Keratinocyte (primary cell): Measurements from ENCODE around the gene PCDHA12. TPM values are rescaled to one million over a fixed set of nuclear protein-coding genes. Genes with fewer than 3 reads are reported as not detected.

ENCODE experiments used
- DNase-seq: peaks from one replicate; pipeline ENCODE4 v3.0.0-alpha.2; 2011; ENCODE audit warnings: low read depth, missing footprints, low spot score
- FAIRE-seq: peaks from 2 replicates; lab custom pipeline; 2011; peaks lifted over from hg19 to GRCh38; lab: Jason Lieb, UNC
- H2AFZ ChIP-seq: 2 replicates; pipeline ENCODE4 v1.6.0; 2012; ENCODE audit warnings: low read length, control low read depth, inconsistent platforms; ENCODE audit not compliant: control insufficient read depth
- H3K27ac ChIP-seq: 2 replicates; pipeline ENCODE4 v1.5.1; 2011; ENCODE audit warnings: low read length; ENCODE audit not compliant: control insufficient read depth, insufficient read depth
- H3K27me3 ChIP-seq: 3 replicates; pipeline ENCODE4 v1.6.0; 2011; ENCODE audit warnings: low read length; ENCODE audit not compliant: control insufficient read depth, insufficient read depth; ENCODE audit errors: extremely low read depth
- H3K36me3 ChIP-seq, 2 experiments: 2 replicates in 1 of 2; 3 replicates in 1 of 2; pipeline ENCODE4 v1.5.1; 2011; ENCODE audit warnings: low read length in 2 of 2, mild to moderate bottlenecking in 1 of 2; ENCODE audit not compliant: control insufficient read depth in 2 of 2, insufficient read depth in 2 of 2; ENCODE audit errors: extremely low read depth in 1 of 2
- H3K4me1 ChIP-seq: 3 replicates; pipeline ENCODE4 v1.5.1; 2011; ENCODE audit warnings: low read length; ENCODE audit not compliant: control insufficient read depth, insufficient read depth; ENCODE audit errors: extremely low read depth
- H3K4me2 ChIP-seq: 3 replicates; pipeline ENCODE4 v1.6.0; 2011; ENCODE audit warnings: low read depth, low read length; ENCODE audit not compliant: control insufficient read depth, insufficient read depth; ENCODE audit errors: extremely low read depth
- H3K4me3 ChIP-seq, 3 experiments: fragments of 200-600 bp in 1 of 3; sonication (generic) in 1 of 3; 2 replicates in 2 of 3; 3 replicates in 1 of 3; pipeline ENCODE4 v1.5.1; 2011 to 2016; ENCODE audit warnings: low read length in 3 of 3, mild to moderate bottlenecking in 3 of 3, control low read depth in 2 of 3, inconsistent platforms in 1 of 3, low read depth in 1 of 3, mixed read lengths in 1 of 3, mixed run types in 1 of 3, moderate library complexity in 1 of 3; ENCODE audit not compliant: control insufficient read depth in 2 of 3, insufficient read depth in 2 of 3; ENCODE audit errors: extremely low read depth in 1 of 3
- H3K79me2 ChIP-seq: 2 replicates; pipeline ENCODE4 v1.6.0; 2012; ENCODE audit warnings: low read length; ENCODE audit not compliant: control insufficient read depth, insufficient read depth
- H3K9ac ChIP-seq: 3 replicates; pipeline ENCODE4 v1.6.0; 2011; ENCODE audit warnings: low read length; ENCODE audit not compliant: control insufficient read depth, insufficient read depth; ENCODE audit errors: extremely low read depth
- H3K9me1 ChIP-seq: 3 replicates; pipeline ENCODE4 v1.6.0; 2011; ENCODE audit warnings: low read length; ENCODE audit not compliant: control insufficient read depth, insufficient read depth; ENCODE audit errors: extremely low read depth
- H3K9me3 ChIP-seq: 2 replicates; pipeline ENCODE4 v1.5.1; 2012; ENCODE audit warnings: low read depth, low read length; ENCODE audit not compliant: control insufficient read depth
- H4K20me1 ChIP-seq: 3 replicates; pipeline ENCODE4 v1.6.0; 2011; ENCODE audit warnings: low read length; ENCODE audit not compliant: control insufficient read depth, insufficient read depth; ENCODE audit errors: extremely low read depth
- EZH2 ChIP-seq: IDR thresholded peaks from one replicate; pipeline ENCODE4 v1.6.1; 2012; ENCODE audit warnings: inconsistent platforms, mild to moderate bottlenecking, low read length, moderate library complexity
- dilution Hi-C: fragments of 300-500 bp; cut with MboI; formaldehyde crosslinking; loops from one replicate; pipeline ENCODE4 v1.7.0; 2020; ENCODE audit warnings: low sequenced_read_pairs; ENCODE audit not compliant: extremely low pct_ligation_motif_present
- polyA plus RNA-seq, 5 experiments: library from polyadenylated mRNA; depleted of rRNA in 3 of 5; stranded (reverse) in 3 of 5; stranded (forward) in 1 of 5; unstranded in 1 of 5; fragments of >200 nt; gene quantifications; 1 replicate in 1 of 5; 2 replicates in 3 of 5; 3 replicates in 1 of 5; pipeline versions ENCODE4 v1.2.1 to v1.2.3, GENCODE V29; 2011 to 2012; ENCODE audit warnings: missing spikeins in 2 of 5, low read depth in 1 of 5, low replicate concordance in 1 of 5
- TF ChIP-seq, protein P1 (sequence below), 3 experiments: IDR thresholded peaks in 1 of 3; conservative IDR thresholded peaks in 1 of 3; optimal IDR thresholded peaks in 1 of 3; 2 replicates in 2 of 3; 3 replicates in 1 of 3; pipeline versions ENCODE3 to v1.5.1; 2011; ENCODE audit warnings: low read length in 3 of 3, mild to moderate bottlenecking in 3 of 3, moderate library complexity in 2 of 3, control low read depth in 1 of 3, inconsistent platforms in 1 of 3; ENCODE audit not compliant: insufficient read depth in 2 of 3; ENCODE audit errors: extremely low read depth in 1 of 3

Gene PCDHA12
- polyA plus RNA-seq, 1 donor (not counting 4 experiments of a cell fraction or from before 2014, with no cell fraction given), result 0.04 TPM

DNA sequence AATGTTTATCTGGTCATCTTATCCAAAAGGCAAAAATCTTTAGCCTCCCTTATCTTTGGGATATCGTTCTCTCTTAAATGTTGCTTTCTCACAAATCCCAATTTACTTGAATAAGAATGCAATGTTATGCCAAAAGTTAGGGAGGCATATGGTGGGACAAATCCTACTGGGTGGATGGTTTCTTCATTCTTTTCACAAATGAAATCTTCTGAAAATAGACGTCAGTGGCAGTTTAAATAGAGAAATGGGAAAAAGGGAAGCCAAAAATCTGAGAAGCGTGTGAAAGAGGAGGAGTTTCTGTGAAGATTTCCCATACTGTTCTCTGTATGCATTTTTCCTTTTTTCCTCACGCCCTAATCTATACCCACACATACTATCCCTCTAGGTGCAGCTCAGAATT lies 48.5 kb downstream of the PCDHA12 start:
- Histone ChIP-seq H3K4me3 (no peak overlapping the region), H3K4me1 (peaks cover 3% of the 10 kb centered on the region), H3K27me3 (peaks cover 25% of the 10 kb centered on the region), H3K9ac (no peak overlapping the region), H3K9me1 (no peaks in the 10 kb centered on the region), H4K20me1 (no peaks in the 10 kb centered on the region), H3K79me2 (no peaks in the 10 kb centered on the region), H2AFZ (no peak overlapping the region), H3K36me3 (no peaks in the 10 kb centered on the region), H3K27ac (no peak overlapping the region), H3K9me3 (peaks cover 6% of the 10 kb centered on the region), H3K4me2 (no peak overlapping the region)
- FAIRE-seq, result no peak
- TF ChIP-seq, protein P1, sequence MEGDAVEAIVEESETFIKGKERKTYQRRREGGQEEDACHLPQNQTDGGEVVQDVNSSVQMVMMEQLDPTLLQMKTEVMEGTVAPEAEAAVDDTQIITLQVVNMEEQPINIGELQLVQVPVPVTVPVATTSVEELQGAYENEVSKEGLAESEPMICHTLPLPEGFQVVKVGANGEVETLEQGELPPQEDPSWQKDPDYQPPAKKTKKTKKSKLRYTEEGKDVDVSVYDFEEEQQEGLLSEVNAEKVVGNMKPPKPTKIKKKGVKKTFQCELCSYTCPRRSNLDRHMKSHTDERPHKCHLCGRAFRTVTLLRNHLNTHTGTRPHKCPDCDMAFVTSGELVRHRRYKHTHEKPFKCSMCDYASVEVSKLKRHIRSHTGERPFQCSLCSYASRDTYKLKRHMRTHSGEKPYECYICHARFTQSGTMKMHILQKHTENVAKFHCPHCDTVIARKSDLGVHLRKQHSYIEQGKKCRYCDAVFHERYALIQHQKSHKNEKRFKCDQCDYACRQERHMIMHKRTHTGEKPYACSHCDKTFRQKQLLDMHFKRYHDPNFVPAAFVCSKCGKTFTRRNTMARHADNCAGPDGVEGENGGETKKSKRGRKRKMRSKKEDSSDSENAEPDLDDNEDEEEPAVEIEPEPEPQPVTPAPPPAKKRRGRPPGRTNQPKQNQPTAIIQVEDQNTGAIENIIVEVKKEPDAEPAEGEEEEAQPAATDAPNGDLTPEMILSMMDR (optimal IDR thresholded peaks at IDR 0.05 in 1 of 3, IDR thresholded peaks at IDR 0.05 in 1 of 3, conservative IDR thresholded peaks at IDR 0.05 in 1 of 3; ENCODE audit: extremely low read depth in 1 of 3, insufficient read depth in 2 of 3, low read length in 3 of 3), result no peak
- TF ChIP-seq EZH2, result no peak
- DNase-seq, result no peak
- dilution Hi-C loops, result no loop called here

DNA sequence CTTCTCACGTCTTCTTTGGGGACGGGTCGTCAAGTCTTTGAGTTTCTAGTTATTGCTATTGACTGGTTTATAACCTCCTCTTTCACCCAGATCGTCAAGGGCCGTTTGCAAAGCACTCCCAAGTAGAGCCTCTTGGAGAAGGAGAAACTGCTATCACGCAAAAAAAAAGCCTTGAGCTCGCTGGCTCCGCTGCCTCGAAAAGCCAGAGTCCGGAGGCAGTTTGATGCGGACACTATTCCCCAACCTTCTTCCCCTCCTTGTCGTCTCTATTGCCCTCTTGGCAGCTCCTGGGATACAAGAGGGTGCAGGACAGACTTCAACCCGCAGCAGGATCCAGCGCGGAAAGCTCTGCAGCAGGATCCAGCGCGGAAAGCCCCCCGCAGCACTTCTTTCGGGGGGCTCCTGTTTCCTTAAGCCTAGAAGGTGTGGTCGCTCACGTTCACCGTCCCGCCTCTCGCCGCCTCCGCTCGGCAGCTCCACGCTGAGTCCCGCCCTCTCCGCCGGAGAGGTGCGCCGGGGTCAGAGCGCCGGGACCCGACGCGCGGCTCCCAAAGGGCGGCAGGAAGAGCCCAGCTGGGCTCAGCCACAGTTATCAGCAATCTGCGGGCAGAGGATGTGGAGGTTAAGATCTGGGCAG lies 50.8 kb downstream of the PCDHA12 start, which contains the start of gene PCDHAC1:
TSS of gene PCDHAC1 (plus strand) at position 494 of the 637 bp plus-strand sequence. CDS start 594 bp downstream, outside the sequence.
- Histone ChIP-seq H4K20me1 (no peaks in the 10 kb centered on the region), H3K27ac (no peak within 1 kb of the TSS), H3K36me3 (no peaks in the 10 kb centered on the region), H2AFZ (peak within 1 kb of the TSS; percentile 72), H3K4me3 (peak within 1 kb of the TSS; percentile 36 to 62 (median 55)), H3K9ac (no peak within 1 kb of the TSS), H3K4me2 (peak within 1 kb of the TSS; percentile 69), H3K4me1 (peaks cover 3% of the 10 kb centered on the region), H3K27me3 (peaks cover 25% of the 10 kb centered on the region), H3K79me2 (no peaks in the 10 kb centered on the region), H3K9me3 (peaks cover 6% of the 10 kb centered on the region), H3K9me1 (no peaks in the 10 kb centered on the region)
- FAIRE-seq (no peak), DNase-seq (no peak)
- dilution Hi-C loops, result no loop called here
- TF ChIP-seq EZH2, result no peak
- TF ChIP-seq, protein P1 (optimal IDR thresholded peaks at IDR 0.05 in 1 of 3, IDR thresholded peaks at IDR 0.05 in 1 of 3, conservative IDR thresholded peaks at IDR 0.05 in 1 of 3; ENCODE audit: extremely low read depth in 1 of 3, insufficient read depth in 2 of 3, low read length in 3 of 3), result no peak
